HL-60 (cell line): ENCODE measurements around the gene SPACA5.
"Not testable (repeated sequence)": the region's sequence is repeated elsewhere in the genome, so short reads cannot be mapped to it uniquely, and the experiment has no call there.

Source experiments
- GABPA ChIP-seq: IDR thresholded peaks from 2 replicates; pipeline ENCODE4 v1.6.1; 2012; ENCODE audit warnings: low read depth
- SPI1 ChIP-seq: IDR thresholded peaks from 2 replicates; pipeline ENCODE4 v1.6.1; 2012; ENCODE audit warnings: low read depth, mild to moderate bottlenecking, borderline replicate concordance

DNA sequence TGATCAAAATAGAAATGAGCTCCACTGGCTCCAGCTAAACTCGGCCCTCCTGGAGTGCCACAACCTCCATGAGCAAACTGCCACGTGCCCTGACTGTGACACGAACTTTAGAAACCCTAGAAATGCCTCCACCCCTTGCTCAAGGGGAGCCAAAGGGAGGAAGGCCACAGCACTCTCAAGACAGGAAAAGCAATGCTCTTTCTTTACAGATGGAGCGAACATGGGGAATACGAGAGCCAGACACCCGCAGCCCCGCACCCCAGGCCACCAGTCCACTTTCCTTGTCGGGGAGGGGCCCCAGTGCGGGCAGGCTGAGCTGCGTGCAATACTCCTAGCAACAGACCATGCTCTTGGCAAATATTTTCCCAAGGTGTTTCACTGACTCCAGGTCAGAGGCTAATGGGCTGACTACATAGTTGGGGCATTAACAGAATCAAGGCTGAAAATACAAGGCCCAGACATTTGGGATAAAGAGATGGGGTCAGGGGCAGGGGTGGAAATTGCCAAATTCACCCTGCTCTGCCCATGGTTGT, 23.9 kb downstream of the SPACA5 start:
- TF ChIP-seq GABPA, SPI1: not testable (repeated sequence)
